NK-92 treated with Interleukin-12 subunit alpha and Interleukin-12 subunit beta, amount 100 ng/mL, for 24 hours (cell line): Measurements from ENCODE around the gene SDR42E2.
"Not testable (repeated sequence)": the region's sequence is repeated elsewhere in the genome, so short reads cannot be mapped to it uniquely, and the experiment has no call there.

Source experiments
- DNase-seq: peaks from one replicate; lab custom pipeline; 2025; lab: John Stamatoyannopoulos, UW

SDR42E2 gene

GRCh38 chr16:22162656-22163009 is 327 bp downstream of the SDR42E2 start:
- DNase-seq: no peak

- no peak for DNase-seq
Observed at GRCh38 chr16:22163806-22164205, 1.5 kb downstream of the SDR42E2 start.

- DNase-seq: no peak
Observed at GRCh38 chr16:22164482-22164881, 2.2 kb downstream of the SDR42E2 start.

DNA sequence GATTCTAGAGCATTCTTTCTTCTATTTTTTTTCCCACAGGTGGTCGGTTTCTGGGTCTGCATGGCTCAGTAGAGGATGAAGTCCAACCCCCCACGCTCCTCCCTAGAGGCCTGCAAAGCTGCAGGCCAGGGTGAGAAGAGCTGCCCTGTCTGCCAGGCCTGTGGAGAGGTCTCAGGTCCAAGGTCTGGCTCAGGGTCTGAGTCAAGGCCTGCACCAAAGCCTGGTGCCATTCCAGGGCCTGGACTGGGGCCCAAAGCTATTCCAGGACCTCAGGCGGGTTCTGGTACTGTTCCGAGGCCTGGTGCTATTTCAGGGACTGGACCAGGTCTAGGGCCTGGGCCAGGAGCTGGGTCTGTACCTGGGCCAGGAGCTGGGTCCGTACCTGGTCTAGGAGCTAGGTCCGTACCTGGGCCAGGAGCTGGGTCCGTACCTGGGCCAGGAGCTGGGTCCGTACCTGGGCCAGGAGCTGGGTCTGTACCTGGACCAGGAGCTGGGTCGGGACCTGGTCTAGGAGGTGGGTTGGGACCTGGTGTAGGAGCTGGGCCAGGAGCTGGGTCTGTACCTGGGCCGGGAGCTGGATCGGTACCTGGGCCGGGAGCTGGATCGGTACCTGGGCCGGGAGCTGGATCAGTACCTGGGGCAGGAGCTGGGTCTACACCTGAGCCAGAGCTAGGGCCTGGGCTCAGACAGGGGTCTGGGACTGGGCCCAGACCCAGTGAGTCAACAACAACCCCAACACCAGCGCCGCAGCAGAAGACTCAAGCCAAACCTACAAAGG is 3.4 kb downstream of the SDR42E2 start:
- no peak for DNase-seq

GRCh38 chr16:22171953-22172352 is 9.6 kb downstream of the SDR42E2 start:
- DNase-seq: no peak

- DNase-seq: not testable (repeated sequence)
Observed at GRCh38 chr16:22172642-22173041, 10.3 kb downstream of the SDR42E2 start.

DNA sequence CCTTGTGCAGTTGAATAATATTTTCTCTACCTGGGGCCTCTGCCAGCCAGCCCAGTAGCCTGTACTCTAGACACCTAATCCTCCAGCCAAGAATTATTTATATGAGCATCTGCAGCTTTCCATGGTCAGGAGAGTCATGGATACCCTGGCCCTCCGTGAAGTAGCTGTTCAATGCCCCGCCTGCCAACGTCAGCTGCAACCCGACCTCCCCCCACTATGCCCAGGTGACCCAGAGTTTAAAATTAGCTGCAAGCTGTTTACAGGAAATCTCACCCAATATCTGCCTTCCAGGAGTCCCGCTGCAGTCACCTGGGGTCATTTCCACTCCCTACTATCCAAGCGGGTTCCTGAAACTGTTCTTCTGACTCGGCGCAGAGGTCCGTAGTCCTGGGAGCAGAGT is 12.3 kb downstream of the SDR42E2 start:
- DNase-seq: no peak

DNA sequence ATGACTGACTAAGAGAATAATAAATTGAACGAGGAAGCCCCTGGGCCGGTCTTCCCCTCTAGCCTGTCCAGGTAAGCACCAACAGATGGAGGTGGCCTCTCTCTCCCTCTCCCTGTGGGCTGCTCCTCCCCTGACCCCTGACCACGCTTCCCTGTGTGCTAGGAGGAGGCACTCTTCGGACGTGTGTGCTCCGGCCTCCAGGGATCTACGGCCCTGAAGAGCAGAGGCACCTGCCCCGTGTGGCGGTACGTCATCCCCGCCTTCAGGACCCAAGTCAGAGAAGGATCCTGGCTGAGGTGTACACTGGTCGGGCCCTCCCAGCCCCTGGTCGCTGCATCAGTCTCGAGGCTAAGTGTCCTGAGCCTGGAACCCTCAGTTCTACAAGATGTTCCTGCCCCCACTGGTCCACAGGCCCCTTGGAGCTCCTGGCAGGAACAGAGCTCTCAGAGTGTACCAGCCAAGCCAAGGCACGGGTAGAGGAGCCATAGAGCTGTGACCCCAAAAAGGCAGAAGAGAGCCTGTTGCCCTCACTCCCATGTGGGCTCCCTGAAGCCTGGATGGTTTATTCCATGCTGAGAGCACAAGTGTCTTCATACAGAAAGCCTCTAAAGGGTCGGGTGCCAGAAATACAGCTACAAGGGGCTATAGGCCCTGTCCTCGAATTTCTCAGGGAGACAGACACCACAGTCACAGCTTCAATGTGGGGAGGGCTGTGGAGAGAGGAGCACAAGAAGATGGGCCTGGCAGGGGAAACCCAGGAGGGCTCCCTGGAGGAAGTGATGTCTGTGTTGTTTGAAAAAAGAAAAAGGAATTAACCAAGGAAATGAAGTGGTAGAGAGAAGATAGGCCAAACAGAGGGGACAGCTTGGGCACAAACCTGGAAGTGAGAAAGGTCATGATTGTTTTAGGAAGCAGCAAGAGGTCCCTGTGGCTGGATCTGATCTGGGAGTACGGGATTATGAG is 15.9 kb downstream of the SDR42E2 start:
- no peak for DNase-seq

DNA sequence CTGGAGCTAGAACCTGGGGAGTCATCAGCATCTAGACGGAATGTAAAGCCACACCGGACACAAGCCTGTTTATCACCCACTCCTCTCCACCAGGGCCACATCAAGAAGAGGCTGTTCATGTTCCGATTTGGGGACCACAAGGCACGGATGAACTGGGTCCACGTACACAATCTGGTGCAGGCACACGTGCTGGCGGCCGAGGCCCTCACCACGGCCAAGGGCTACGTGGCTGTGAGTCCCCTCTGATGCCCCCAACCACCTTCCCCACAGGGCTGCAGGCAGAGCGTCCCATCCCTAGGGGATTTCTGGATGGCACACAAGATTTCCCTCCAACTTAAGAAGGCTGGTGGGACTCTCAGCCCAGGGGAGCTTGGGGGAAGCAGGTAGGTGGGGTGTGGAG is 19.1 kb downstream of the SDR42E2 start:
- no peak for DNase-seq

DNA sequence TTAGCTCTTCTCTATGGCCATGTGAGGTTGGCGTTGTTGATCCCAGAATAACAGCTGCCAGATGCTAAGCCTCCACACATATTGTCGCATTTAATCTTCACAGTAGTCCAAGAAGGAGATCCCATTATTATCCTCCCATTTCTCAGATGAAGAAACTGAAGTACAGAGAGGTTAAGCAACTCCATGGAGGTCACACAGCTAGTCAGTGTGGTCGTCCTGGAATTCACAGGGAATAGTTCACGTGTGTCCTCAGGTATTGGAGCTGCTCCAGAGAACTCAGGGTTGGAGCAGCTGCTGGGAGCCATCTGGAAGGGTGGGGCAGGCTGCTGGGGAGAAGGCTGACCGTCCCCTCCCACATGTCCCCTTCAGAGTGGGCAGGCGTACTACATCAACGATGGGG is 19.5 kb downstream of the SDR42E2 start:
- DNase-seq: no peak

- no peak for DNase-seq
Observed at GRCh38 chr16:22183335-22183734, 21.0 kb downstream of the SDR42E2 start.

DNA sequence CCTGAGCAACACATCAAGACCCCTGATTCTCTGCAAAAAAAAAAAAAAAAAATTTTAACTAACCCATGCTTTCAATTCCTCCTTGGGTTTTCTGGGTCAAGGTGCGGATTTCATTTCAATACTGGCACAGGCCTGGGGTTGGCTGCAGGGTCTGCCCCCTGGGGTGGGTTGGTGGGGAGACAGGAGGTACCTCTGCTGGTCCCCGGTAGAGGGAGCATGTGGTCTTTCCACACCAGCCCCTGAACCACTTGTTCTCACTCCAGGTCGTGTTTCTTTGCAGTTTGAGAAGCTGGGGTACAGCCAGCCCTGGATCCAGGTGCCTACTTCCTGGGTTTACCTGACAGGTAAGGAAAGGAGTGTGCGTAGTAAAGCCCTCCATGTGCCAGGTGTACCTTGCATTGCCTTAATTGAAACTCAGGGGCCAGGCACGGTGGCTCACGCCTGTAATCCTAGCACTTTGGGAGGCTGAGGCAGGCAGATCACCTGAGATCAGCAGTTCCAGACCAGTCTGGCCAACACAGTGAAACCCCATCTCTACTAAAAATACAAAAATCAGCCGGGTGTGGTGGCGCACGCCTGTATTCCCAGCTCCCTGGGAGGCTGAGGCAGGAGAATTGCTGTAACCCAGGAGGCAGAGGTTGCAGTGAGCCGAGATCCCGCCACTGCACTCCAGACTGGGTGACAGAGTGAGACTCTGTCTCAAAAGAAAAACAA is 21.8 kb downstream of the SDR42E2 start:
- DNase-seq: no peak

DNA sequence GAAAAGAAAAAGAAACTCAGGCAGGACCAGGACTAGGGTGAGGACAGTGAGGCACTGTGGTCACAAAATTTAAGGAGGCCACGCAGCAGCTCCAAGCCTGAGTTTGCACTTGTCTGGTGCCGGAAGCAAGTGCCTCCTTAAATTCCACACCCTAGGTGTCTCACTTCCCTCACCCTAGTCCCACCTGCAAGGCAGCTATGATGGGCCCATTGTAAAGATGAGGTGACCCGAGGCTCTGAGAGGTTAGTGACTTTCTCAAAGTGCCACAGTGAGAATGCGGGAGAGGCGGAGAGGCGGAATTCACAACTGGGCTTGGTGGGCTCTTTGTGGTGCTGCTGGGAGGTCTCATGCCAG is 22.3 kb downstream of the SDR42E2 start:
- DNase-seq: no peak

GRCh38 chr16:22186517-22186916 is 24.2 kb downstream of the SDR42E2 start:
- no peak for DNase-seq

GRCh38 chr16:22188267-22188594 is 25.9 kb downstream of the SDR42E2 start:
- DNase-seq: no peak

DNA sequence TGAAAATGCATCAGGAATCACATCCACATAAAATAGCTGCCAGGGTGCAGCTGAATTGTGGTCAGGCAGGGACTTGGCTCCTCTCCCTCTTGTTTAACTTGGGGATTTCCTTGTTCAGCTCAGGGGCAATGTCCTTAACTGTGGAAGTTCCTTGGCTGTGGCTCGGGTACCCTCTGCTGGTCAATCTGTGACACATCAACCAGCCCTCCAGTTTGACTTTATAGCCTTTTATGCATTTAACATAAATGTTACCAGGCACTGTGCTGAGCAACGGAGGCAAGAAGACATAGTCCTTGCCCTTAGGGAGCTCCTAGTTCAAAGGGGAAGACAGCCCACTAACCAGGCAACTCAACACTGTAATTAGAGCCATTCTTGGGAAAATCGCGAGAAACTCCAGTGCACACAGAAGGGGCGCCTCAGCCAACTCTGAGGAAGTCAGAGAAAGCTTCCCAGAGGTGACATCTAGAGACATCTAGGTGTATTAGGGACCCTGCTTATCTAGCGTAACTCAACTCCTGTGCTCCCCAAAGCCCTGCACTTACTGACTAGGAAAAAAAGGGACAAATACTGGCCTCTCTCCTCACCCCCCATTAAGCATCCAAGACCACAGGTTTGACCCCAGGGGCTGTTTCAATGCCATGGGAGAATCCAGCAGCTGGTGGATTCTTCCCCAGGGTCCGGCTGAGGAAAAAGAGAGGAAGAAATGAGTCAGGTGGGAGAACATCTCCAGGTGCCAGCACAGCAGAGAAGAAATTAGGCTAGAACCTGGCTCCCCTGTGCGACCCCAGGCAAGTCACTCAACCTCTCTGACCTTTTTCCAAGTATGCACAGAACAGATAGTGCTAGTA is 26.5 kb downstream of the SDR42E2 start:
- peak; percentile 38 for DNase-seq

- no peak for DNase-seq
Observed at GRCh38 chr16:22189473-22190080, 27.3 kb downstream of the SDR42E2 start.

GRCh38 chr16:22190081-22190775 is 27.9 kb downstream of the SDR42E2 start:
- peak; percentile 100 for DNase-seq

DNA sequence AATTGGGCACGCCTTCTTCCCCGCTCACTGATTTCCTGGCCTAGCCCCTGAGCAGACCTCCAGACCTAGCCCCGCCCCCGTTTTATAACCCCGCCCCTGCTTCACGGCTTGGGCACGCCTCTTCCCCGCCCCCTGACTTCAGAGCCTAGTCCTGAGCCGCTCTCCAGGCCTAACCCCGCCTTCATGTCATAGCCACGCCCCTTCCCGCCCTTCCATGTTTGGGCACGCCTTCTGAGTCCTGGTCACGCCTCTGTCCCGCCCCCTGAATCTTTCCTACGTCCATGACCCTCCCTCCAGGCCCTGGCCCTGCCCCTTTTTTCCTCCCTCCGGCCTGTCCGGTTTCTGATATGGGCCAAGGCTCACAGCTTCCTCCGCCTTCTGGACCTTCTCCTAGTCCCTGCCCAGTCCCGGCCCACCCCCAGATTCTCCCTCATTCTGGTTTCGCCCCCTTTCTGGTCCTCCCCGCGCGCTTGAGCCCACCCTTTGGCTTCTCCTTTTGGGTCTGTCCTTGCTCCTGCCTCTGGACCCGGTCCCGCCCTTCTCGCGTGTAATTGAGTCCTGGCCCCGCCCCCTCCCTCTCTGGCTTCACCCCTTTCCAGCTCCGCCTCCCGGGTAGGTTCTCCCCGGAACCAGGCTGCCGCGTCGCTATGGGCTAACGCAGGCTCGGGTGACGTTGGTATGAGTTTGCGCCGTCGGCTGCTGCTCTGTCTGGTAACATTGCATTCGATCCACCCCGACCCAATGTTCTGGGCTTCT is 28.6 kb downstream of the SDR42E2 start:
- peak; percentile 100 for DNase-seq
